T-cell (primary cell): ENCODE data around the gene VPS35L. TPM values are rescaled to one million over a fixed set of nuclear protein-coding genes. Genes with fewer than 3 reads are reported as not detected.
"Not testable (repeated sequence)": the region's sequence is repeated elsewhere in the genome, so short reads cannot be mapped to it uniquely, and the experiment has no call there.

Experiments used
- ATAC-seq, 4 experiments: fragments of 200-7000 bp in 3 of 4; fragments of 150-1000 bp in 1 of 4; cut with Tn5 transposase; replicated peaks in 1 of 4; 1 replicate in 3 of 4; 2 replicates in 1 of 4; pipeline ENCODE4 v1.10.0; 2021; ENCODE audit warnings: moderate library complexity in 3 of 4, mild to moderate bottlenecking in 2 of 4, moderate number of reproducible peaks in 1 of 4
- CTCF ChIA-PET, 2 donors: fragments of 300-600 bp; sonication (Branson Sonifier 250); formaldehyde crosslinking; loops; one replicate each; lab custom pipeline; 2022; ENCODE audit warnings: antibody characterized with exemption in 2 of 2; lab: Charles Lee
- POLR2A ChIA-PET, 2 donors: fragments of 300-600 bp; sonication (Branson Sonifier 250); formaldehyde crosslinking; loops; one replicate each; lab custom pipeline; 2022; ENCODE audit warnings: antibody characterized with exemption in 2 of 2; lab: Charles Lee
- DNase-seq, 35 experiments: peaks; one replicate each; pipeline versions ENCODE4 v3.0.0 to v3.0.0-alpha.2; 2013 to 2023
- H3K27ac ChIP-seq: one replicate; pipeline ENCODE4 v1.5.1; 2013; ENCODE audit warnings: low read length
- H3K27me3 ChIP-seq, 2 experiments: replicated peaks in 1 of 2; 1 replicate in 1 of 2; 2 replicates in 1 of 2; pipeline versions ENCODE4 v1.6.1 to v1.7.0; 2013; ENCODE audit warnings: low read length in 1 of 2, mixed read lengths in 1 of 2; ENCODE audit not compliant: control insufficient read depth in 2 of 2, insufficient read depth in 2 of 2; ENCODE audit errors: extremely low read depth in 1 of 2
- H3K36me3 ChIP-seq, 2 donors: 1 replicate in 1 of 2; 2 replicates in 1 of 2; pipeline versions ENCODE4 v1.6.1 to v1.7.0; 2013; ENCODE audit warnings: low read length in 1 of 2; ENCODE audit not compliant: control insufficient read depth in 2 of 2, insufficient read depth in 1 of 2; ENCODE audit errors: extremely low read depth in 1 of 2
- H3K4me1 ChIP-seq, 2 experiments: 1 replicate in 1 of 2; 2 replicates in 1 of 2; pipeline versions ENCODE4 v1.6.1 to v1.7.0; 2013; ENCODE audit warnings: low read length in 2 of 2, mixed read lengths in 1 of 2; ENCODE audit not compliant: insufficient read depth in 2 of 2, control insufficient read depth in 1 of 2; ENCODE audit errors: extremely low read depth in 1 of 2
- H3K4me3 ChIP-seq, 2 donors: 1 replicate in 1 of 2; 2 replicates in 1 of 2; pipeline versions ENCODE4 v1.5.1 to v1.7.0; 2013; ENCODE audit warnings: mild to moderate bottlenecking in 2 of 2, low read length in 1 of 2, moderate library complexity in 1 of 2; ENCODE audit not compliant: control insufficient read depth in 1 of 2; ENCODE audit errors: extremely low read depth in 1 of 2
- H3K9me3 ChIP-seq: 2 replicates; pipeline ENCODE4 v1.7.0; 2013
- H3K27ac Mint-ChIP-seq, 2 donors: one replicate each; pipeline ENCODE4 v1.8.0; 2020 to 2021; ENCODE audit warnings: mild to moderate bottlenecking in 2 of 2, mixed read lengths in 2 of 2
- H3K27me3 Mint-ChIP-seq, 2 donors: one replicate each; pipeline ENCODE4 v1.8.0; 2021 to 2022; ENCODE audit warnings: mixed read lengths in 2 of 2
- H3K36me3 Mint-ChIP-seq: one replicate; pipeline ENCODE4 v1.8.0; 2021; ENCODE audit warnings: mixed read lengths
- H3K4me1 Mint-ChIP-seq, 3 donors: one replicate each; pipeline ENCODE4 v1.8.0; 2020 to 2022; ENCODE audit warnings: mixed read lengths in 3 of 3, mild to moderate bottlenecking in 1 of 3
- H3K4me3 Mint-ChIP-seq, 3 donors: one replicate each; pipeline ENCODE4 v1.8.0; 2020 to 2022; ENCODE audit warnings: mild to moderate bottlenecking in 3 of 3, mixed read lengths in 3 of 3, moderate library complexity in 3 of 3
- H3K9me3 Mint-ChIP-seq, 3 donors: one replicate each; pipeline ENCODE4 v1.8.0; 2020 to 2022; ENCODE audit warnings: mixed read lengths in 3 of 3
- WGBS: methylation state at CpG from one replicate; pipeline ENCODE4 v1.1.5; 2013; ENCODE audit warnings: missing lambda C conversion rate; ENCODE audit not compliant: insufficient coverage; 5-methylcytosine and 5-hydroxymethylcytosine counted together
- total RNA-seq, 35 experiments: library from RNA in 6 of 35; stranded (reverse) in 6 of 35; fragments of 120-200 nt in 1 of 35; gene quantifications; one replicate each; pipeline versions ENCODE4 v1.2.1 to v1.2.4 and lab custom pipeline; 2013 to 2026

VPS35L gene
- total RNA-seq, 5 donors from 2014 or later (not counting 1 experiment from before 2014, with no cell fraction given) = 40.2 to 46.9 (median 42.9) TPM

GRCh38 chr16:19712418-19713058 lies 157.0 kb downstream of the VPS35L start:
- no peak overlapping the region for H3K27ac ChIP-seq
- H3K4me1 ChIP-seq = peaks cover 3 to 18% of the 10 kb centered on the region in 2 experiments
- no peaks in the 10 kb centered on the region for H3K9me3 Mint-ChIP-seq
- H3K4me3 Mint-ChIP-seq = no peak overlapping the region
- DNase-seq = no peak
- H3K27ac Mint-ChIP-seq = no peak overlapping the region
- no peaks in the 10 kb centered on the region for H3K27me3 ChIP-seq
- ChIA-PET POLR2A (no interaction called here), CTCF (no interaction called here)
- no peaks in the 10 kb centered on the region for H3K27me3 Mint-ChIP-seq
- ATAC-seq = no peak
- no peaks in the 10 kb centered on the region for H3K9me3 ChIP-seq
- peaks cover 42% of the 10 kb centered on the region for H3K36me3 Mint-ChIP-seq
- no peak overlapping the region for H3K4me3 ChIP-seq
- 96% methylated on average over 4 of the region's 11 CpGs for WGBS
- H3K4me1 Mint-ChIP-seq = peaks cover 30 to 42% (median 34%) of the 10 kb centered on the region in 3 donors
- peaks cover 25 to 55% of the 10 kb centered on the region in 2 donors for H3K36me3 ChIP-seq

- H3K27me3 Mint-ChIP-seq = no peaks in the 10 kb centered on the region
- H3K4me1 Mint-ChIP-seq = peaks cover 31 to 42% (median 35%) of the 10 kb centered on the region in 3 donors
- POLR2A ChIA-PET = no interaction called here
- no peak overlapping the region for H3K4me3 ChIP-seq
- H3K27ac Mint-ChIP-seq = no peak overlapping the region
- DNase-seq (no peak), ATAC-seq (no peak)
- no peak overlapping the region for H3K27ac ChIP-seq
- H3K9me3 Mint-ChIP-seq = no peaks in the 10 kb centered on the region
- H3K4me3 Mint-ChIP-seq = no peak overlapping the region
- CTCF ChIA-PET = no interaction called here
- peaks cover 39% of the 10 kb centered on the region for H3K36me3 Mint-ChIP-seq
- no peaks in the 10 kb centered on the region for H3K9me3 ChIP-seq
- H3K27me3 ChIP-seq = no peaks in the 10 kb centered on the region
- 95% methylated on average over 5 of the region's 6 CpGs for WGBS
- peaks cover 5 to 23% of the 10 kb centered on the region in 2 experiments for H3K4me1 ChIP-seq
- peaks cover 25 to 46% of the 10 kb centered on the region in 2 donors for H3K36me3 ChIP-seq
These were observed 158.2 kb downstream of the VPS35L start for GRCh38 chr16:19713697-19714096.

GRCh38 chr16:19715566-19715965 lies 160.1 kb downstream of the VPS35L start:
- POLR2A ChIA-PET = no interaction called here
- H3K9me3 Mint-ChIP-seq = no peaks in the 10 kb centered on the region
- H3K4me1 Mint-ChIP-seq = peaks cover 33 to 42% (median 35%) of the 10 kb centered on the region in 3 donors

GRCh38 chr16:19716183-19716582 lies 160.7 kb downstream of the VPS35L start:
- H3K4me3 ChIP-seq = no peak overlapping the region
- 100% methylated on average over 1 of the region's 1 CpG for WGBS
- H3K27ac Mint-ChIP-seq = peak overlapping the region in 1 of 2 donors; percentile 30
- H3K36me3 ChIP-seq = peaks cover 14 to 27% of the 10 kb centered on the region in 2 donors
- POLR2A ChIA-PET = no interaction called here
- peaks cover 7 to 22% of the 10 kb centered on the region in 2 experiments for H3K4me1 ChIP-seq
- ATAC-seq = no peak
- CTCF ChIA-PET = no interaction called here
- H3K9me3 ChIP-seq = no peaks in the 10 kb centered on the region
- peaks cover 33 to 42% (median 38%) of the 10 kb centered on the region in 3 donors for H3K4me1 Mint-ChIP-seq
- no peaks in the 10 kb centered on the region for H3K27me3 Mint-ChIP-seq
- H3K4me3 Mint-ChIP-seq = peak overlapping the region; percentile 66 to 91 (median 91)
- H3K36me3 Mint-ChIP-seq = peaks cover 26% of the 10 kb centered on the region
- H3K9me3 Mint-ChIP-seq = no peaks in the 10 kb centered on the region
- H3K27ac ChIP-seq = no peak overlapping the region
- DNase-seq = no peak
- no peaks in the 10 kb centered on the region for H3K27me3 ChIP-seq

More at GRCh38 chr16:19715566-19715965, 160.1 kb downstream of the VPS35L start:
- Mint-ChIP-seq H3K27me3 (no peaks in the 10 kb centered on the region), H3K4me3 (no peak overlapping the region), H3K27ac (peak overlapping the region in 1 of 2 donors; percentile 44), H3K36me3 (peaks cover 26% of the 10 kb centered on the region)
- Histone ChIP-seq H3K4me3 (no peak overlapping the region), H3K27me3 (no peaks in the 10 kb centered on the region), H3K9me3 (no peaks in the 10 kb centered on the region), H3K36me3 (peaks cover 14 to 31% of the 10 kb centered on the region in 2 donors), H3K27ac (no peak overlapping the region), H3K4me1 (peaks cover 7 to 22% of the 10 kb centered on the region in 2 experiments)
- CTCF ChIA-PET = no interaction called here
- no peak for DNase-seq
- 100% methylated on average over 3 of the region's 5 CpGs for WGBS
- ATAC-seq = no peak

GRCh38 chr16:19716728-19717127 lies 161.2 kb downstream of the VPS35L start:
- H3K27ac ChIP-seq, POLR2A ChIA-PET, H3K27me3 Mint-ChIP-seq, H3K4me3 ChIP-seq, ATAC-seq, DNase-seq, H3K9me3 ChIP-seq, H3K9me3 Mint-ChIP-seq, H3K27me3 ChIP-seq, CTCF ChIA-PET, H3K27ac Mint-ChIP-seq: not testable (repeated sequence)
- Histone ChIP-seq H3K36me3 (peaks cover 10 to 23% of the 10 kb centered on the region in 2 donors), H3K4me1 (peaks cover 7 to 22% of the 10 kb centered on the region in 2 experiments)
- peaks cover 22% of the 10 kb centered on the region for H3K36me3 Mint-ChIP-seq
- H3K4me1 Mint-ChIP-seq = peaks cover 37 to 38% (median 38%) of the 10 kb centered on the region in 3 donors
- 100% methylated on average over 2 of the region's 11 CpGs for WGBS
- H3K4me3 Mint-ChIP-seq = peak overlapping the region; percentile 90 to 91 (median 91)

GRCh38 chr16:19717314-19717713 lies 161.8 kb downstream of the VPS35L start:
- Histone ChIP-seq H3K36me3 (peaks cover 8 to 17% of the 10 kb centered on the region in 2 donors), H3K4me1 (peaks cover 7 to 22% of the 10 kb centered on the region in 2 experiments), H3K27me3 (no peaks in the 10 kb centered on the region), H3K4me3 (peak overlapping the region; percentile 89 to 98), H3K27ac (no peak overlapping the region), H3K9me3 (no peaks in the 10 kb centered on the region)
- Mint-ChIP-seq H3K36me3 (peaks cover 18% of the 10 kb centered on the region), H3K9me3 (no peaks in the 10 kb centered on the region), H3K27me3 (no peaks in the 10 kb centered on the region), H3K27ac (peak overlapping the region; percentile 74 to 79), H3K4me3 (peak overlapping the region; percentile 90 to 91 (median 91)), H3K4me1 (peaks cover 36 to 41% (median 37%) of the 10 kb centered on the region in 3 donors)
- POLR2A ChIA-PET = interaction anchor here in 1 of 2 donors (1.0 kb wide), 1 partner anchor 162 kb away, joined by 3 read pairs; the partner anchor contains the start of gene VPS35L
- CTCF ChIA-PET = interaction anchor here in 1 of 2 donors (1.3 kb wide), 1 partner anchor 21 kb away, joined by 3 read pairs; no protein-coding TSS in a partner anchor
- ATAC-seq = no peak
- peak in 1 of 35 experiments; percentile 13 for DNase-seq
- 5% methylated on average over 7 of the region's 10 CpGs for WGBS
